ENCODE results near the gene TBX5.

DNA sequence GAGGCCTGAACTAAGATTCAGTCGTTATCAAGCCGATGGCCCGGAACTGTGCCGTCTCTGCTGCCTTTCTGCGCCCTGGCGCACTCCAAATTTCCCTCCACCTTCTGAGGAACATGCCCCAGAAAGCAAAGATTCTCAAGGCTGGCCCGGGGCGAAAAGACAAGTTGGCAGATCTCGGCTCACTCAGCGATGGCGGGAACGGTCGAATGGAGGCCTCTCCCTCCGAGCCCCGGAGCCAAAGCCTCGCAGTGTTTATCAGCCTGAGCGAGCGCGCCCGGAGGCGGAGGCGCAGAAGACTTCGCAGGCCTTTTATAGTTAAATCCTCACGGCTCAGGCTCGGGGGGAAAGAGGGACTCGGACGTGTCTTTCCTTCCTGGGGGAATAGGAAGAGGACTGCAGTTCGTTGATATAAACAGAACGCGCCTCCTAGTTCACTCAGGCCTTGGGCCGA lies 5.6 kb downstream of the TBX5 start:
- TF ChIP-seq, protein P1, sequence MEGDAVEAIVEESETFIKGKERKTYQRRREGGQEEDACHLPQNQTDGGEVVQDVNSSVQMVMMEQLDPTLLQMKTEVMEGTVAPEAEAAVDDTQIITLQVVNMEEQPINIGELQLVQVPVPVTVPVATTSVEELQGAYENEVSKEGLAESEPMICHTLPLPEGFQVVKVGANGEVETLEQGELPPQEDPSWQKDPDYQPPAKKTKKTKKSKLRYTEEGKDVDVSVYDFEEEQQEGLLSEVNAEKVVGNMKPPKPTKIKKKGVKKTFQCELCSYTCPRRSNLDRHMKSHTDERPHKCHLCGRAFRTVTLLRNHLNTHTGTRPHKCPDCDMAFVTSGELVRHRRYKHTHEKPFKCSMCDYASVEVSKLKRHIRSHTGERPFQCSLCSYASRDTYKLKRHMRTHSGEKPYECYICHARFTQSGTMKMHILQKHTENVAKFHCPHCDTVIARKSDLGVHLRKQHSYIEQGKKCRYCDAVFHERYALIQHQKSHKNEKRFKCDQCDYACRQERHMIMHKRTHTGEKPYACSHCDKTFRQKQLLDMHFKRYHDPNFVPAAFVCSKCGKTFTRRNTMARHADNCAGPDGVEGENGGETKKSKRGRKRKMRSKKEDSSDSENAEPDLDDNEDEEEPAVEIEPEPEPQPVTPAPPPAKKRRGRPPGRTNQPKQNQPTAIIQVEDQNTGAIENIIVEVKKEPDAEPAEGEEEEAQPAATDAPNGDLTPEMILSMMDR (optimal IDR thresholded peaks at IDR 0.05 in 1 of 3, IDR thresholded peaks at IDR 0.05 in 1 of 3, conservative IDR thresholded peaks at IDR 0.05 in 1 of 3; ENCODE audit: extremely low read depth in 1 of 3, insufficient read depth in 2 of 3, low read length in 3 of 3), result no peak
- no peak for TF ChIP-seq EZH2 (IDR thresholded peaks at IDR 0.05; ENCODE audit: low read length)
